Measurements from ENCODE around the gene TERT.

The TERT gene

GRCh38 chr5:1208743-1209488 is 86.0 kb downstream of the TERT start:
- Histone ChIP-seq H3K27ac (no peak overlapping the region), H3K36me3 (no peaks in the 10 kb centered on the region), H3K27me3 (peaks cover 0 to 18% (median 0%) of the 10 kb centered on the region in 11 experiments; a peak in 9 of 22 replicates), H3K4me1 (peaks cover 0 to 8% (median 0%) of the 10 kb centered on the region in 10 experiments; a peak in 2 of 20 replicates), H3K4me2 (no peak overlapping the region), H3K4me3 (no peak overlapping the region), H4K20me1 (peaks cover 0 to 59% (median 0%) of the 10 kb centered on the region in 11 experiments; a peak in 7 of 22 replicates), H3K9ac (no peak overlapping the region), H3K9me3 (replicated peaks in 1 of 11) (no peaks in the 10 kb centered on the region)
- no peak for TF ChIP-seq Cebpa-rat (IDR thresholded peaks at IDR 0.05)

GRCh38 chr5:1208221-1208742 is 86.6 kb downstream of the TERT start:
- no peak overlapping the region for H3K4me2 ChIP-seq
- H3K27me3 ChIP-seq: peaks cover 0 to 18% (median 0%) of the 10 kb centered on the region in 11 experiments; a peak in 9 of 22 replicates
- peaks cover 0 to 66% (median 0%) of the 10 kb centered on the region in 11 experiments; a peak in 9 of 22 replicates for H4K20me1 ChIP-seq
- no peak overlapping the region for H3K27ac ChIP-seq
- no peak overlapping the region for H3K9ac ChIP-seq
- TF ChIP-seq Cebpa-rat (IDR thresholded peaks at IDR 0.05): no peak
- H3K4me3 ChIP-seq: no peak overlapping the region
- H3K9me3 ChIP-seq (replicated peaks in 1 of 11): no peaks in the 10 kb centered on the region
- H3K36me3 ChIP-seq: no peaks in the 10 kb centered on the region
- H3K4me1 ChIP-seq: peaks cover 0 to 8% (median 0%) of the 10 kb centered on the region in 10 experiments; a peak in 2 of 20 replicates

DNA sequence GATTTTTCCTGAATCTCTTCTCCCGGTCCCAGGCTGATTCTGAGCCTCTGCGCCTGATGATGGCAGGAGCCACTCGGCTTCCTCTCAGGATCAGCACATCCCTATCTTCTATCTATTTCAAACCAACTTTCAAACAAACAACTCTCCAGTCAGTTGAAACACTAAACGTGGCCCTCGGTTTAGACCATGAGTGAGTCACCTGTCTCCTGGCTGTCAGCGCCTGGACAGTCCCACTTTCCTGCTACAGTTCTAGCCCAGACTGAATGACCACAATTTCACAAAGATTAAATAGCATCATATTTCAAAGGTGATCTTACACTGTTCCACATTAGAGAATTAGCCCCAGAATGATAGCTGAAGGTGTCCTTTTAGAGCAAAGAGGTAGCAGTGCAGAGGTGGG is 87.3 kb downstream of the TERT start:
- Histone ChIP-seq H3K36me3 (no peaks in the 10 kb centered on the region), H3K27me3 (peaks cover 0 to 18% (median 0%) of the 10 kb centered on the region in 11 experiments; a peak in 9 of 22 replicates), H3K4me1 (peaks cover 0 to 12% (median 0%) of the 10 kb centered on the region in 10 experiments; a peak in 6 of 20 replicates), H4K20me1 (peaks cover 0 to 73% (median 0%) of the 10 kb centered on the region in 11 experiments; a peak in 9 of 22 replicates), H3K4me2 (no peak overlapping the region), H3K27ac (no peak overlapping the region), H3K4me3 (no peak overlapping the region), H3K9ac (no peak overlapping the region), H3K9me3 (replicated peaks in 1 of 11) (no peaks in the 10 kb centered on the region)
- no peak for TF ChIP-seq Cebpa-rat (IDR thresholded peaks at IDR 0.05)

DNA sequence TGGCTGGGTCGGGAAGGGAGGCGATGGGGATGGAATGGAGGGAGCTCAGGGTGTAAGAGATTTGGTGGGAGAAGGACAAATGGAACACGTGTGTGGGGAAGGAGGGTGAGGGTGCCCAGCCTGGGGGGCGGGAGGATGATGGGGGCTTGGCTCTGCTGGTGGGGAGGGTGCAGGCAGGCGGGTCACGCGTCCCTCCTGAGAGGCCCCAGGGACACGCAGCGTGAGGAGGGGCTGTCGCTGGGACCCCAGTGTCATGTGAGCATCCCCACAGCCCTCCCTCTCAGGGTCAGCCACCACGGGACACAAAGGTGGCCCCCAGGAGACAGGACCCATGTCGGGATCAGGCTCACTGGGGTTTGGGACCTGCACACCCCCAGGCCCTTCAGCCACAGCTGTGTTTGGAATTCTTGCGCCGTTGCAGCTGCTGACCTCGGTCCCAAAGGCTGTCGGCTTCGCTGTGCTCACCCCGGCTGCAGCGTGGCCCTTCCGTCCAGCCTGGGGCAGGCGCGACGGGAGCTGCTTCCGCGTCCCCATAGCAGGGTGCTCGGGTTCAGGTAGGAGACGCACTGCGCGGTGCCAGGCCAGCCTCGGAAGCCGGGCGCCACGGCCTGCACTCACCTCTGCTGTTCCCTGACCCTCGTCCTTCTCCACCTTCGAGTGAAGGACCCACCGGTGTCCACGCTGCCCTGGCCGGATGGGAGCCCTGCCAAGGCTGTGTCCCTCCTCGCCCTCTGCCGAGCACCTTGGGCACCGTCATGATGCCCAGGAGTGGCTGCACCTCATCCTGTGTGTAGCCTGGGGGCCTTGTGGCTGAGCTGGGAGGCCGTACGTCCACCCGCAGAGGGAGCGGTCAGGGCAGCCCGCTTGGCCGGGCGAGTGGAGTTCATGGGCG is 88.1 kb downstream of the TERT start:
- Histone ChIP-seq H4K20me1 (peaks cover 0 to 75% (median 0%) of the 10 kb centered on the region in 11 experiments; a peak in 10 of 22 replicates), H3K9ac (no peak overlapping the region), H3K9me3 (replicated peaks in 1 of 11) (no peaks in the 10 kb centered on the region), H3K4me3 (no peak overlapping the region), H3K4me1 (peaks cover 0 to 16% (median 2%) of the 10 kb centered on the region in 10 experiments; a peak in 7 of 20 replicates), H3K4me2 (no peak overlapping the region), H3K36me3 (no peaks in the 10 kb centered on the region), H3K27ac (no peak overlapping the region), H3K27me3 (peaks cover 0 to 18% (median 0%) of the 10 kb centered on the region in 11 experiments; a peak in 9 of 22 replicates)
- no peak for TF ChIP-seq Cebpa-rat (IDR thresholded peaks at IDR 0.05)

DNA sequence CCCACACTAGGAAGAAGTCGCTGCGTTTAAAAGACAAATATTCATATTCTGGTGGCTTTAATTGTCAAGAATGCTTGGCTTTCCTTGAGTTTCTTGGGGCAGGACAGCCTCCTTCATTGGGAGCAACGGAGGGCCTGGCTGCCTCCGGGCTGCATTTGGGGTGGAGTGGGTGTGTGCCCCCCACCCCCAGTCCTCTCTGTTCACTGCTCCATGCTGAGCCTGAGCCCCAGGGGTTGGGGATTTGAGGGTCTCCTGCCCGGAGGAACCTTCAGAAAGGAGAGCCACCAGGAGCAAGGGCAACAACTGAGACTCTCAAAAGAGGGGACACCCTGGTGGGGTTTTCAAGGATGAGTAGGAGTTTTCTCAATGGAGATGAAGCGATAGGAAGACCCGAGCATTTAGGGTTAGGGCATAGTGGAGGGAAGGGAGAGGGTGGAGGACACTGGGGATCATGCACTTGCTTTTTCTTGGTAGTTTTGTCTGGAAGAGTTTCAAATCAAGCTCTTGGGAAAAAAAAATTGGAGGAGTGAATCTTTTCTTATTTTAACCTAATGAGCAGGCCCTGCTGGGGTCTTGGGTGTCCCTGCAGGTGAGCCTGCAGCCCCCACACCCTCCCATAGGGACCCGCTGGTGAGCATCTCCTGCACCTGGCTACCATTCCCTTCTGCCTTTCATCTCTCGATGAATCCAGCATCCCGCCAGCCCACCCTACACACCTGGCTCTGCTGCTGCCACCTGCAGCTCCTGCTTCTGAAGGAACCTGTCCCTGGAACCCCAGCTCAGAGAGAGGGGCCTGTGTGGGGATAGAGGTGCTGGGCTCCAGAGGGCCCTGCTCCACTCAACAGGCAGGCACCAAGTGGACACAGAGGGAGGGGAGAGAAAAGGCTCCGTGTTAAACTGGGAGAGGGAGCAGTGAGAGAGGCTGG is 89.3 kb downstream of the TERT start:
- H3K4me1 ChIP-seq: peaks cover 0 to 21% (median 7%) of the 10 kb centered on the region in 10 experiments; a peak in 8 of 20 replicates
- H3K36me3 ChIP-seq: no peaks in the 10 kb centered on the region
- no peak overlapping the region for H3K4me3 ChIP-seq
- peaks cover 4 to 31% (median 11%) of the 10 kb centered on the region in 11 experiments; a peak in 14 of 22 replicates for H3K27me3 ChIP-seq
- H3K9me3 ChIP-seq (replicated peaks in 1 of 11): no peaks in the 10 kb centered on the region
- no peak overlapping the region for H3K4me2 ChIP-seq
- H4K20me1 ChIP-seq: peaks cover 0 to 77% (median 0%) of the 10 kb centered on the region in 11 experiments; a peak in 10 of 22 replicates
- H3K27ac ChIP-seq: no peak overlapping the region
- TF ChIP-seq Cebpa-rat (IDR thresholded peaks at IDR 0.05): no peak
- no peak overlapping the region for H3K9ac ChIP-seq

DNA sequence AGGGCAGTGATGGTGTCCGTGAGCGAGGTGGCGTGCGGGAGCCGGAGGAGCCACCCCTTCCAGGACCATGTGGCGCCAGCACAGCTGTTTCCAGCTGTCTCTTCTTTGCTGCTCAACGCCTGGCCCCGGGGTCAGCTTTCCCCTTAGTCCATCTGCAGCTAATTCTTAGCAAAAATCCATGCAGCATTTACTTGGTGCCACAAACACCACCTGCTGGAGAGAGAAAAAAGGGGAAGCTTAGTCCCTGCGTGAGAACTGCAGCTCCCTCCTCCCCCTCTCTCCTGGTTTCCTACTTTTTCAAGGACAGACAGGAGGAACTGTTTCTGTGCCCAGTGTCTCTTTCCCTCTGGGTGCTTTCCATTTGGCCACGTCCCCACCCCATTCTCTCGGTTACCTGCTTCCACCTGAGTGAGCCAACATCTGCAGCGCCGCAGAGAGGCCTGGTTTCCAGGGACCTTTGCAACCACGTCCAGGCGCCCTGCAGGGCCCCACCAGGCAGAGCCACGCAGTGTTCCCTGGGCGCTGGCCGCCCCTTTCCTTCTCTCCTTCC is 90.1 kb downstream of the TERT start:
- H3K9me3 ChIP-seq (replicated peaks in 1 of 11): no peaks in the 10 kb centered on the region
- H3K4me2 ChIP-seq: no peak overlapping the region
- peaks cover 7 to 38% (median 15%) of the 10 kb centered on the region in 11 experiments; a peak in 15 of 22 replicates for H3K27me3 ChIP-seq
- no peak overlapping the region for H3K9ac ChIP-seq
- no peak for TF ChIP-seq Cebpa-rat (IDR thresholded peaks at IDR 0.05)
- no peak overlapping the region for H3K4me3 ChIP-seq
- no peak overlapping the region for H3K27ac ChIP-seq
- H3K4me1 ChIP-seq: peaks cover 0 to 25% (median 10%) of the 10 kb centered on the region in 10 experiments; a peak in 8 of 20 replicates
- H4K20me1 ChIP-seq: peaks cover 0 to 75% (median 0%) of the 10 kb centered on the region in 11 experiments; a peak in 10 of 22 replicates
- H3K36me3 ChIP-seq: no peaks in the 10 kb centered on the region

- no peaks in the 10 kb centered on the region for H3K36me3 ChIP-seq
- no peak overlapping the region for H3K9ac ChIP-seq
- peaks cover 0 to 21% (median 10%) of the 10 kb centered on the region in 10 experiments; a peak in 8 of 20 replicates for H3K4me1 ChIP-seq
- TF ChIP-seq Cebpa-rat (IDR thresholded peaks at IDR 0.05): no peak
- no peak overlapping the region for H3K4me2 ChIP-seq
- no peaks in the 10 kb centered on the region for H3K9me3 ChIP-seq (replicated peaks in 1 of 11)
- no peak overlapping the region for H3K27ac ChIP-seq
- H3K27me3 ChIP-seq: peaks cover 7 to 45% (median 18%) of the 10 kb centered on the region in 11 experiments; a peak in 16 of 22 replicates
- H3K4me3 ChIP-seq: no peak overlapping the region
- peaks cover 0 to 70% (median 0%) of the 10 kb centered on the region in 11 experiments; a peak in 10 of 22 replicates for H4K20me1 ChIP-seq
Observed at GRCh38 chr5:1203968-1204692, 90.7 kb downstream of the TERT start.
